Measurements from ENCODE around the gene PPP5C. TPM values are rescaled to one million over a fixed set of nuclear protein-coding genes. Genes with fewer than 3 reads are reported as not detected.
A peak's percentile ranks its signal among the peaks of the same experiment; 100 is the strongest.

The PPP5C gene
- total and polyA plus RNA-seq, 4 donors: 19.0 to 50.5 (median 28.3) TPM

GRCh38 chr19:46351241-46352041, 4.6 kb downstream of the PPP5C start:
- H3K36me3 ChIP-seq (ENCODE audit: control insufficient read depth in 4 of 4, insufficient read depth in 3 of 4, low read depth in 1 of 4, low read length in 3 of 4): peaks cover 0 to 6% (median 1%) of the 10 kb centered on the region in 4 donors
- whole genome bisulfite sequencing: 56% methylated on average over 18 of the region's 18 CpGs
- DNase-seq (ENCODE audit: low spot score): no peak
- no peaks in the 10 kb centered on the region for H3K9me3 ChIP-seq (ENCODE audit: control insufficient read depth in 4 of 4, low read length in 3 of 4)
- no peaks in the 10 kb centered on the region for H3K27me3 ChIP-seq (ENCODE audit: control insufficient read depth in 4 of 4, insufficient read depth in 4 of 4, low read length in 3 of 4)
- H3K4me1 ChIP-seq (ENCODE audit: control insufficient read depth in 4 of 4, insufficient read depth in 4 of 4, low read length in 3 of 4): peaks cover 27 to 76% (median 60%) of the 10 kb centered on the region in 4 donors
- no peak overlapping the region for H3K4me3 ChIP-seq (ENCODE audit: low read depth in 1 of 3, low read length in 3 of 3)
- H3K27ac ChIP-seq (ENCODE audit: low read depth in 1 of 2, low read length in 2 of 2): peak overlapping the region; percentile 63 to 69
- TF ChIP-seq CTCF (IDR thresholded peaks at IDR 0.05; ENCODE audit: low read depth, low read length, missing input control): no peak
- TF ChIP-seq EGR1 (IDR thresholded peaks at IDR 0.05; ENCODE audit: low read depth in 2 of 2): no peak
- no peak for TF ChIP-seq RAD21 (IDR thresholded peaks at IDR 0.05)
- TF ChIP-seq MAX (IDR thresholded peaks at IDR 0.05): no peak
- no peak for TF ChIP-seq RXRA (IDR thresholded peaks at IDR 0.05)
- no peak for TF ChIP-seq ATF3 (IDR thresholded peaks at IDR 0.05)
- no peak for TF ChIP-seq GABPA (IDR thresholded peaks at IDR 0.05 in 1 of 2, conservative IDR thresholded peaks at IDR 0.05 in 1 of 2)
- no peak for TF ChIP-seq FOXA1 (IDR thresholded peaks at IDR 0.05)
- TF ChIP-seq SP1 (IDR thresholded peaks at IDR 0.05): no peak
- no peak for TF ChIP-seq YY1 (IDR thresholded peaks at IDR 0.05)
- no peak for TF ChIP-seq TAF1 (conservative IDR thresholded peaks at IDR 0.05)
- no peak for TF ChIP-seq HNF4A (conservative IDR thresholded peaks at IDR 0.05)
- no peak for TF ChIP-seq ZBTB33 (IDR thresholded peaks at IDR 0.05)
- TF ChIP-seq HNF4G (IDR thresholded peaks at IDR 0.05): no peak
- no peak for TF ChIP-seq FOXA2 (IDR thresholded peaks at IDR 0.05)
- no peak overlapping the region for H3K9ac ChIP-seq (ENCODE audit: low read depth in 1 of 2, low read length in 2 of 2)

- H3K9me3 ChIP-seq (ENCODE audit: control insufficient read depth in 4 of 4, low read length in 3 of 4): no peaks in the 10 kb centered on the region
- 80% methylated on average over 28 of the region's 28 CpGs for WGBS
- H3K27me3 ChIP-seq (ENCODE audit: control insufficient read depth in 4 of 4, insufficient read depth in 4 of 4, low read length in 3 of 4): no peaks in the 10 kb centered on the region
- peak overlapping the region; percentile 86 to 88 for H3K27ac ChIP-seq (ENCODE audit: low read depth in 1 of 2, low read length in 2 of 2)
- H3K4me3 ChIP-seq (ENCODE audit: low read depth in 1 of 3, low read length in 3 of 3): no peak overlapping the region
- H3K4me1 ChIP-seq (ENCODE audit: control insufficient read depth in 4 of 4, insufficient read depth in 4 of 4, low read length in 3 of 4): peaks cover 25 to 67% (median 50%) of the 10 kb centered on the region in 4 donors
- TF ChIP-seq NR2F2 (IDR thresholded peaks at IDR 0.05): no peak
- peak; percentile 39 to 55 for TF ChIP-seq RXRA (IDR thresholded peaks at IDR 0.05)
- TF ChIP-seq SP1 (IDR thresholded peaks at IDR 0.05): no peak
- DNase-seq (ENCODE audit: low spot score): no peak
- no peak overlapping the region for H3K9ac ChIP-seq (ENCODE audit: low read depth in 1 of 2, low read length in 2 of 2)
- peaks cover 0 to 6% (median 1%) of the 10 kb centered on the region in 4 donors for H3K36me3 ChIP-seq (ENCODE audit: control insufficient read depth in 4 of 4, insufficient read depth in 3 of 4, low read depth in 1 of 4, low read length in 3 of 4)
Measured at GRCh38 chr19:46353730-46354528, 7.0 kb downstream of the PPP5C start.

Data from liver (tissue), 9 donors.